Small intestine (tissue), 7 donors: ENCODE measurements around the gene CAPN9. TPM values are rescaled to one million over a fixed set of nuclear protein-coding genes. Genes with fewer than 3 reads are reported as not detected.

Experiments
- DNase-seq, 2 donors: peaks; one replicate each; pipeline versions ENCODE4 v3.0.0 to v3.0.0-alpha.2; 2013
- FAIRE-seq: peaks from 2 replicates; lab custom pipeline; 2012; peaks lifted over from hg19 to GRCh38; lab: Jason Lieb, UNC
- H3K27ac ChIP-seq, 3 donors: one replicate each; pipeline ENCODE4 v1.5.1; 2013; ENCODE audit warnings: low read length in 2 of 3, mild to moderate bottlenecking in 2 of 3, control low read depth in 1 of 3, inconsistent platforms in 1 of 3, low read depth in 1 of 3, moderate library complexity in 1 of 3
- H3K27me3 ChIP-seq, 3 donors: one replicate each; pipeline ENCODE4 v1.6.1; 2013; ENCODE audit warnings: low read length in 3 of 3, inconsistent platforms in 1 of 3; ENCODE audit not compliant: control insufficient read depth in 3 of 3, insufficient read depth in 3 of 3
- H3K36me3 ChIP-seq, 3 donors: one replicate each; pipeline ENCODE4 v1.6.1; 2013; ENCODE audit warnings: low read length in 3 of 3, inconsistent platforms in 1 of 3, low read depth in 1 of 3, mild to moderate bottlenecking in 1 of 3, moderate library complexity in 1 of 3; ENCODE audit not compliant: control insufficient read depth in 3 of 3, insufficient read depth in 2 of 3
- H3K4me1 ChIP-seq, 3 donors: one replicate each; pipeline ENCODE4 v1.6.1; 2013; ENCODE audit warnings: low read length in 2 of 3, inconsistent platforms in 1 of 3, low read depth in 1 of 3, mild to moderate bottlenecking in 1 of 3, moderate library complexity in 1 of 3; ENCODE audit not compliant: control insufficient read depth in 3 of 3, insufficient read depth in 2 of 3
- H3K4me3 ChIP-seq, 3 donors: one replicate each; pipeline ENCODE4 v1.5.1; 2013; ENCODE audit warnings: low read length in 3 of 3, control low read depth in 1 of 3, inconsistent platforms in 1 of 3, low read depth in 1 of 3, mild to moderate bottlenecking in 1 of 3, moderate library complexity in 1 of 3
- H3K9me3 ChIP-seq, 2 donors: one replicate each; pipeline ENCODE4 v1.6.1; 2013; ENCODE audit warnings: low read depth in 1 of 2, low read length in 1 of 2; ENCODE audit not compliant: control insufficient read depth in 2 of 2, insufficient read depth in 1 of 2
- WGBS, 3 donors: extraction: QIAGEN DNeasy Blood & Tissue Kit; methylation state at CpG; one replicate each; pipeline ENCODE4 v1.1.7; 2013; 5-methylcytosine and 5-hydroxymethylcytosine counted together
- polyA plus RNA-seq, 4 donors: library from polyadenylated mRNA; stranded (reverse) in 3 of 4; unstranded in 1 of 4; fragments of 200-250 nt in 3 of 4; fragments of 120-200 nt in 1 of 4; gene quantifications; one replicate each; pipeline versions ENCODE4 v1.2.1 to v1.2.3, GENCODE V29; 2013
- donor health status: healthy with polysubstance abuse.
- donor health status: control.
- donor health status: control.
- donor health status: Bipolar disorder and iron deficiency.
- donor health status: healthy.

The CAPN9 gene
- polyA plus RNA-seq, 4 donors, result 2.6 to 31.1 (median 16.1) TPM

GRCh38 chr1:230702934-230703678 lies 44.1 kb upstream of the CAPN9 start:
- 67 to 70% (median 68%) methylated on average over 14 of the region's 14 CpGs for WGBS, 3 donors
- H3K9me3 ChIP-seq, result no peaks in the 10 kb centered on the region
- peak overlapping the region in 1 of 3 donors; percentile 60 for H3K27ac ChIP-seq
- peak; percentile 38 to 79 for DNase-seq
- H3K4me3 ChIP-seq, result no peak overlapping the region
- H3K27me3 ChIP-seq, result peaks cover 0 to 2% (median 0%) of the 10 kb centered on the region in 3 donors
- peaks cover 0 to 55% (median 0%) of the 10 kb centered on the region in 3 donors for H3K36me3 ChIP-seq
- H3K4me1 ChIP-seq, result peaks cover 0 to 35% (median 0%) of the 10 kb centered on the region in 3 donors
- no peak for FAIRE-seq

GRCh38 chr1:230703679-230704385 lies 43.4 kb upstream of the CAPN9 start:
- DNase-seq (no peak), FAIRE-seq (no peak)
- H3K27ac ChIP-seq, result peak overlapping the region in 1 of 3 donors; percentile 60
- H3K4me1 ChIP-seq, result peaks cover 0 to 40% (median 0%) of the 10 kb centered on the region in 3 donors
- H3K27me3 ChIP-seq, result peaks cover 0 to 2% (median 0%) of the 10 kb centered on the region in 3 donors
- no peak overlapping the region for H3K4me3 ChIP-seq
- H3K9me3 ChIP-seq, result no peaks in the 10 kb centered on the region
- H3K36me3 ChIP-seq, result peaks cover 0 to 59% (median 0%) of the 10 kb centered on the region in 3 donors
- WGBS, 3 donors, result 94 to 95% (median 94%) methylated on average over 8 of the region's 8 CpGs

GRCh38 chr1:230704830-230705229 lies 42.4 kb upstream of the CAPN9 start:
- H3K36me3 ChIP-seq, result peaks cover 0 to 69% (median 0%) of the 10 kb centered on the region in 3 donors
- no peak overlapping the region for H3K27ac ChIP-seq
- no peaks in the 10 kb centered on the region for H3K9me3 ChIP-seq
- 90 to 93% (median 90%) methylated on average over 7 of the region's 7 CpGs for WGBS, 3 donors
- DNase-seq (no peak), FAIRE-seq (no peak)
- H3K4me3 ChIP-seq, result no peak overlapping the region
- peaks cover 0 to 2% (median 0%) of the 10 kb centered on the region in 3 donors for H3K27me3 ChIP-seq
- H3K4me1 ChIP-seq, result peaks cover 0 to 49% (median 0%) of the 10 kb centered on the region in 3 donors

- Histone ChIP-seq H3K9me3 (no peaks in the 10 kb centered on the region), H3K27me3 (peaks cover 0 to 2% (median 0%) of the 10 kb centered on the region in 3 donors), H3K4me3 (no peak overlapping the region), H3K36me3 (peaks cover 0 to 75% (median 0%) of the 10 kb centered on the region in 3 donors), H3K27ac (no peak overlapping the region), H3K4me1 (peaks cover 0 to 50% (median 0%) of the 10 kb centered on the region in 3 donors)
- FAIRE-seq (no peak), DNase-seq (peak in 1 of 2 donors; percentile 35)
- 73 to 87% (median 77%) methylated on average over 18 of the region's 18 CpGs for WGBS, 3 donors
Measured at GRCh38 chr1:230705289-230706019, 41.7 kb upstream of the CAPN9 start.

- no peaks in the 10 kb centered on the region for H3K9me3 ChIP-seq
- peaks cover 0 to 50% (median 0%) of the 10 kb centered on the region in 3 donors for H3K4me1 ChIP-seq
- H3K27ac ChIP-seq, result no peak overlapping the region
- no peak overlapping the region for H3K4me3 ChIP-seq
- peaks cover 0 to 2% (median 0%) of the 10 kb centered on the region in 3 donors for H3K27me3 ChIP-seq
- no peak for DNase-seq
- WGBS, 3 donors, result 87 to 89% (median 89%) methylated on average over 9 of the region's 9 CpGs
- H3K36me3 ChIP-seq, result peaks cover 0 to 76% (median 0%) of the 10 kb centered on the region in 3 donors
- FAIRE-seq, result no peak
Measured at GRCh38 chr1:230706020-230706699, 41.0 kb upstream of the CAPN9 start.

GRCh38 chr1:230706887-230707731 lies 40.1 kb upstream of the CAPN9 start:
- no peak overlapping the region for H3K27ac ChIP-seq
- 87 to 94% (median 90%) methylated on average over 19 to 20 of the region's 20 CpGs for WGBS, 3 donors
- peaks cover 0 to 47% (median 0%) of the 10 kb centered on the region in 3 donors for H3K4me1 ChIP-seq
- no peak for FAIRE-seq
- H3K9me3 ChIP-seq, result no peaks in the 10 kb centered on the region
- no peak overlapping the region for H3K4me3 ChIP-seq
- H3K27me3 ChIP-seq, result peaks cover 0 to 2% (median 0%) of the 10 kb centered on the region in 3 donors
- H3K36me3 ChIP-seq, result peaks cover 0 to 72% (median 0%) of the 10 kb centered on the region in 3 donors
- no peak for DNase-seq
